GM23248 (cell line): ENCODE results near the gene RAC2.

Source experiments
- EZH2 ChIP-seq: fragments of 200-600 bp; sonication (generic); IDR thresholded peaks from 2 replicates; pipeline ENCODE4 v1.6.1; 2018; ENCODE audit warnings: antibody characterized with exemption, mild to moderate bottlenecking; ENCODE audit not compliant: insufficient read depth, poor library complexity, severe bottlenecking
- EZH2phosphoT487 ChIP-seq: fragments of 200-600 bp; sonication (generic); IDR thresholded peaks from 2 replicates; pipeline ENCODE4 v1.6.1; 2018; ENCODE audit warnings: antibody characterized with exemption, moderate library complexity, mild to moderate bottlenecking, low read depth; ENCODE audit not compliant: insufficient read depth

DNA sequence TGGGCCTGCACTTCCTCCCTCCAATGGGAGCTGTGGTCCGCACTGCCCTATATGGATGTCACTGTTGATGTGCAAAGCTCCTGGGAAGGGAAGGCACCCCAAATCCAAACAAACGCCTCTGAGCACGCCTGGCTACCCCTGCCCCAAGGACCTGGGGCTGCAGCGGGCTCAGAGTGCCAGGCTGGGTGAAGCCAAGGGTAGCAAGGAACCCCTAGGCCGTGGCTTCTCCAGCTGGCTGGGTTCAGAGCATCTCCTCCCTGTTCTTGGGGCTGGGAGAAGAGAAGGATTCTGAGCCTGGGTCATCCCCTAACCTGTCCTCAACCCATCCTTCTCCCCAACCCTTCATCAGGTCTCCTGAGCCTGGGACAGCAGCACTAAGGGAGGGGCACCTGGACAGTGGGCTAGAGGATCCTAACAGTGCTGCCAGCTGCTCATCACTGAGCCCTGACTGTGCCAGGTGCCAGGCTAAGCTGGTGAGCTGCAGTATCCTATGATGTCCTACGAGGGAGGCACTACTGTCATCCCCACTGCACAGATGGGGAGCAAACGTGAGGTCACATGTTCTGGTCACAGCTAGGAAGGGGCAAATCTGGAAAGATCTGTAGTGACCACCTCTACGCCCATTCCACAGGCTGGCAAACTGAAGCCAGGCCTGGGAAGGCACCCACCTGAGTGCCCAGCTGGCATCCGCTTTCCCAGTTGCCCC, 34.8 kb downstream of the RAC2 start:
- TF ChIP-seq EZH2 (no peak), EZH2phosphoT487 (no peak)
